LNCaP clone FGC (cell line): ENCODE results near the gene LINC01488.

Experiments used
- DNase-seq: peaks from one replicate; pipeline ENCODE4 v3.0.0-alpha.2; 2011; ENCODE audit warnings: low read depth
- H3K4me3 ChIP-seq: 2 replicates; pipeline ENCODE4 v1.5.1; 2011; ENCODE audit warnings: mild to moderate bottlenecking, low read depth, low read length, control low read depth
- CTCF ChIP-seq: IDR thresholded peaks from 2 replicates; pipeline ENCODE4 v1.5.1; 2012; ENCODE audit warnings: mild to moderate bottlenecking; ENCODE audit not compliant: control insufficient read depth, insufficient read depth; ENCODE audit errors: extremely low read depth

The LINC01488 gene

GRCh38 chr11:69537126-69537525, 55.7 kb downstream of the LINC01488 start:
- no peak overlapping the region for H3K4me3 ChIP-seq
- TF ChIP-seq CTCF = no peak
- DNase-seq = no peak

DNA sequence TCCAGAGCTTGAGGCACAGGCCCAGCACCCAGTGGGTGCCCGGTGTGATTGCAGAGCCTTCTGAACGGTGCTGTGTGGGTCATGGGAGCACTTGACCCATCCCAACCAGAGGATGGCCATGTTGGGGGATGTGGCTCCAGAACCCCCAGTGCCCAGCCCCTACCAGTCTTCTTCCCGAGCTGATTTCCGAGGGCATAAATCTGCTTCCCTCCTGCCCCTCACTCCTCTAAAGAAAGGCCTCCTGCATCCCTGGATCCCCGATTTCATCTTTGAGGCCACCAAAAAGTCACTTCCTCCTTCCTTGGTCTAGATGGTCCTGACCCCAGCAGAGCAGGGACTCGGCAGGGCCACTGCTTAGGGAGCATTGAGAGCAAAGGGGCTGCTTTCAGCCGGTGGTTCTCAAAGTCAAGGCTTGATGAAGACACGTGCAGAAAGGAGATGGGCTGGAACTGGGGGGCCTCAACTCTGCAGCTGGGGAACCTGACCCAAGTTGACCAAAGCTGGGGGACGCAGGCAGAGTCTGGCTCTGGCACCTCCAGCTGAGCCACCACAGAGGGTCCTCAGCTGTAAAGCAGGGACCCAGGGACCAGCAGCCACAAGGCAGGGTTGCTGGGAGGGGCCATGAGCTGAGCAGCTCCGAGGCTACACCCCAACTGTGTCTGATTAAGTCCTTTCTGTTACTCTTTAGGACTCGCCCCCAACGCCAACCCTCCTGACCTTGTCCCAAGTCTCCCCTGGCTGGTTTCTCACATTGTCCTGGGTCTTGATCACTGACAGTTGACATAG, 56.6 kb downstream of the LINC01488 start:
- no peak for TF ChIP-seq CTCF
- DNase-seq = no peak

DNA sequence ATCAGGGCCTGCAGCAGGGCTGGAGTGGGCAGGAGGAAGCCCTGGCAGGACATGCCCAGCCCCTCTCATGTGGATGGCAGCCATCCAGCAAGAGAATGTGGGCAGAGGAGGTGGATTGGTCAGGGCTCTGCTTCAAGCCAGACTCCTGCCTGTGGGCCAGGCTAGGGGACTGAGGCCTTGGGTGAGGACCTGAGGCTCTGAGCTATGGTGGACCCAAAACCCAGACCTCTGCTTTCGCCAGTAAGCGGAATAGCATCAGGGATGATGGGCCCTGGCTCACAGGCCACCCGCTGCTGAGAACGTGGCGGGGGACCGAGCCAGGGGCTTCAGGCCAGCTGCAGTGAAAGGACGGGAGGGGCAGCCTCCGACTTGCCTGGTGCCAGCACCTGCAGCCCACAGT, 57.4 kb downstream of the LINC01488 start:
- no peak for DNase-seq
- TF ChIP-seq CTCF = no peak
- H3K4me3 ChIP-seq = no peak overlapping the region

More for the DNA sequence above, 56.6 kb downstream of the LINC01488 start:
- H3K4me3 ChIP-seq = no peak overlapping the region

- TF ChIP-seq CTCF = no peak
- no peak overlapping the region for H3K4me3 ChIP-seq
Observed at GRCh38 chr11:69539416-69540117, 58.1 kb downstream of the LINC01488 start.

GRCh38 chr11:69540118-69541000, 58.9 kb downstream of the LINC01488 start:
- H3K4me3 ChIP-seq = no peak overlapping the region
- no peak for DNase-seq
- TF ChIP-seq CTCF = no peak

More at GRCh38 chr11:69539416-69540117, 58.1 kb downstream of the LINC01488 start:
- DNase-seq = no peak

GRCh38 chr11:69541001-69541285, 59.5 kb downstream of the LINC01488 start:
- no peak for TF ChIP-seq CTCF
- no peak for DNase-seq
- no peak overlapping the region for H3K4me3 ChIP-seq
